ENCODE results near the gene ARHGAP15.

The ARHGAP15 gene

GRCh38 chr2:143579456-143579855 lies 450.2 kb downstream of the ARHGAP15 start:
- TF ChIP-seq CTCF (conservative IDR thresholded peaks at IDR 0.05; ENCODE audit: low read depth, low read length) = no peak
- no peak for DNase-seq (ENCODE audit: low read depth)
- H3K4me3 ChIP-seq (ENCODE audit: low read length) = no peak overlapping the region

- H3K4me3 ChIP-seq (ENCODE audit: low read length) = no peak overlapping the region
- no peak for DNase-seq (ENCODE audit: low read depth)
- TF ChIP-seq CTCF (conservative IDR thresholded peaks at IDR 0.05; ENCODE audit: low read depth, low read length) = no peak
Observed at GRCh38 chr2:143581134-143581533, 451.9 kb downstream of the ARHGAP15 start.

GRCh38 chr2:143582046-143582747 lies 453.0 kb downstream of the ARHGAP15 start:
- no peak for DNase-seq (ENCODE audit: low read depth)
- peak; percentile 28 for TF ChIP-seq CTCF (conservative IDR thresholded peaks at IDR 0.05; ENCODE audit: low read depth, low read length)
- H3K4me3 ChIP-seq (ENCODE audit: low read length) = no peak overlapping the region

- no peak for TF ChIP-seq CTCF (conservative IDR thresholded peaks at IDR 0.05; ENCODE audit: low read depth, low read length)
- no peak overlapping the region for H3K4me3 ChIP-seq (ENCODE audit: low read length)
- no peak for DNase-seq (ENCODE audit: low read depth)
Observed at GRCh38 chr2:143584936-143585335, 455.7 kb downstream of the ARHGAP15 start.

GRCh38 chr2:143586119-143586518 lies 456.9 kb downstream of the ARHGAP15 start:
- H3K4me3 ChIP-seq (ENCODE audit: low read length) = no peak overlapping the region
- TF ChIP-seq CTCF (conservative IDR thresholded peaks at IDR 0.05; ENCODE audit: low read depth, low read length) = no peak
- DNase-seq (ENCODE audit: low read depth) = no peak

- H3K4me3 ChIP-seq (ENCODE audit: low read length) = no peak overlapping the region
- no peak for DNase-seq (ENCODE audit: low read depth)
- TF ChIP-seq CTCF (conservative IDR thresholded peaks at IDR 0.05; ENCODE audit: low read depth, low read length) = no peak
Observed at GRCh38 chr2:143588746-143589145, 459.5 kb downstream of the ARHGAP15 start.

- no peak overlapping the region for H3K4me3 ChIP-seq (ENCODE audit: low read length)
- TF ChIP-seq CTCF (conservative IDR thresholded peaks at IDR 0.05; ENCODE audit: low read depth, low read length) = no peak
- no peak for DNase-seq (ENCODE audit: low read depth)
Observed at GRCh38 chr2:143594161-143594560, 464.9 kb downstream of the ARHGAP15 start.

All from retinal pigment epithelial cell (primary cell).